Colonic mucosa (tissue), 4 donors: ENCODE data around the gene ERAP2. TPM values are rescaled to one million over a fixed set of nuclear protein-coding genes. Genes with fewer than 3 reads are reported as not detected.

Source experiments
- DNase-seq: peaks from one replicate; pipeline ENCODE4 v3.0.0-alpha.2; 2020
- H3K27ac ChIP-seq: fragments of 200-600 bp; one replicate; pipeline ENCODE4 v1.8.0; 2021
- H3K27me3 ChIP-seq: fragments of 200-600 bp; one replicate; pipeline ENCODE4 v1.8.0; 2021
- H3K36me3 ChIP-seq: fragments of 200-600 bp; one replicate; pipeline ENCODE4 v1.8.0; 2021
- H3K4me1 ChIP-seq: fragments of 200-600 bp; one replicate; pipeline ENCODE4 v1.8.0; 2021; ENCODE audit warnings: mild to moderate bottlenecking
- H3K4me3 ChIP-seq: fragments of 200-600 bp; one replicate; pipeline ENCODE4 v1.8.0; 2021
- H3K9ac ChIP-seq, 2 donors: one replicate each; pipeline ENCODE4 v1.7.0; 2013; ENCODE audit warnings: control low read depth in 2 of 2, low read depth in 2 of 2, low read length in 2 of 2
- H3K9me3 ChIP-seq: fragments of 200-600 bp; one replicate; pipeline ENCODE4 v1.8.0; 2021
- CTCF ChIP-seq: fragments of 200-600 bp; IDR thresholded peaks from one replicate; pipeline ENCODE4 v1.8.0; 2022; ENCODE audit warnings: antibody characterized with exemption, mild to moderate bottlenecking
- intact Hi-C: fragments of 100-400 bp; cut with DNase I; formaldehyde crosslinking; loops from one replicate; pipeline ENCODE4 v1.14.1; 2022
- total RNA-seq, 2 donors: library from RNA; stranded (reverse); fragmentation: NEBNext Ultra II Directional in 1 of 2; extraction: Animal tissue kit (Norgen Biotek cat#: 25700) in 1 of 2; gene quantifications; one replicate each; pipeline ENCODE4 v1.2.1, GENCODE V29; 2021
- donor health status: healthy.
- donor health status: DM: no; HTN: no; CAD: no.
- donor health status: DM: no; HTN: no; CAD: no.

The ERAP2 gene
- total RNA-seq, 2 donors from 2014 or later: 18.3 to 26.7 TPM

- Histone ChIP-seq H3K27me3 (no peaks in the 10 kb centered on the region), H3K4me3 (peak overlapping the region; percentile 85), H3K36me3 (no peaks in the 10 kb centered on the region), H3K9ac (peak overlapping the region; percentile 80 to 96), H3K9me3 (no peaks in the 10 kb centered on the region), H3K4me1 (peaks cover 15% of the 10 kb centered on the region), H3K27ac (peak overlapping the region; percentile 99)
- DNase-seq: peak; percentile 25
- TF ChIP-seq CTCF: no peak
- intact Hi-C loops: no loop called here
Observed at GRCh38 chr5:96933764-96934707, 57.7 kb downstream of the ERAP2 start.

- Histone ChIP-seq H3K4me3 (peak overlapping the region; percentile 85), H3K9ac (peak overlapping the region; percentile 80 to 96), H3K27ac (peak overlapping the region; percentile 99), H3K27me3 (no peaks in the 10 kb centered on the region), H3K9me3 (no peaks in the 10 kb centered on the region), H3K4me1 (peaks cover 15% of the 10 kb centered on the region), H3K36me3 (no peaks in the 10 kb centered on the region)
- no peak for TF ChIP-seq CTCF
- intact Hi-C loops: no loop called here
- DNase-seq: peak; percentile 92
Observed at GRCh38 chr5:96934708-96935558, 58.6 kb downstream of the ERAP2 start.

GRCh38 chr5:96935559-96936430, 59.5 kb downstream of the ERAP2 start, which contains the start of gene LNPEP:
Gene LNPEP, plus strand, starts transcription at chr5:96936080. Its CDS starts 76 bp downstream, at chr5:96936156.
- DNase-seq: peak; percentile 99
- Histone ChIP-seq H3K4me1 (peaks cover 15% of the 10 kb centered on the region), H3K36me3 (no peaks in the 10 kb centered on the region), H3K9me3 (no peaks in the 10 kb centered on the region), H3K27ac (peak within 1 kb of the TSS; percentile 99), H3K27me3 (no peaks in the 10 kb centered on the region), H3K4me3 (peak within 1 kb of the TSS; percentile 85), H3K9ac (peak within 1 kb of the TSS; percentile 80 to 96)
- intact Hi-C loops: no loop called here
- no peak for TF ChIP-seq CTCF

- Histone ChIP-seq H3K27ac (peak overlapping the region; percentile 99), H3K36me3 (no peaks in the 10 kb centered on the region), H3K4me3 (peak overlapping the region; percentile 85), H3K27me3 (no peaks in the 10 kb centered on the region), H3K4me1 (peaks cover 15% of the 10 kb centered on the region), H3K9me3 (no peaks in the 10 kb centered on the region), H3K9ac (peak overlapping the region; percentile 80 to 96)
- intact Hi-C loops: no loop called here
- peak; percentile 58 for DNase-seq
- TF ChIP-seq CTCF: no peak
Observed at GRCh38 chr5:96936431-96937320, 60.4 kb downstream of the ERAP2 start.
